ENCODE results near the gene ACTL8. TPM values are rescaled to one million over a fixed set of nuclear protein-coding genes. Genes with fewer than 3 reads are reported as not detected.

The ACTL8 gene
- total RNA-seq, 1 donor from 2014 or later: 0.26 TPM

DNA sequence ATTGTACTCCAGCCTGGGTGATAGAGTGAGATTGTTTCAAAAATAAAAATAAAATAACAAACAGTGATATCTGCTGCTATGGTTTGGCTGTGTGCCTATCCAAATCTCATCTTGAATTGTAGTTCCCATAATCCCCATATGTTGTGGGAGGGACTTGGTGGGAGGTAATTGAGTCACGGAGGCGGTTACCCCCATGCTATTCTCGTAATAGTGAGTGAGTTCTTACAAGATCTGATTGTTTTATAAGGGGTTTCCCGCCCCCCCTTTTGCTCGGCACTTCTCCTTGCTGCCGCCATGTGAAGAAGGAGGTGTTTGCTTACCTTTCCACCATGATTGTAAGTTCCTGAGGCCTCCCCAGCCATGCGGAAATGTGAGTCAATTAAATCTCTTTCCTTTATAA, 47.8 kb downstream of the ACTL8 start:
- H3K27ac Mint-ChIP-seq (ENCODE audit: unreplicated experiment): no peak overlapping the region
- peaks cover 2% of the 10 kb centered on the region for H3K27me3 Mint-ChIP-seq (ENCODE audit: unreplicated experiment)
- H3K9me3 Mint-ChIP-seq (ENCODE audit: unreplicated experiment): no peaks in the 10 kb centered on the region
- no peaks in the 10 kb centered on the region for H3K36me3 Mint-ChIP-seq (ENCODE audit: low read depth, unreplicated experiment)
- TF ChIP-seq, protein P1, sequence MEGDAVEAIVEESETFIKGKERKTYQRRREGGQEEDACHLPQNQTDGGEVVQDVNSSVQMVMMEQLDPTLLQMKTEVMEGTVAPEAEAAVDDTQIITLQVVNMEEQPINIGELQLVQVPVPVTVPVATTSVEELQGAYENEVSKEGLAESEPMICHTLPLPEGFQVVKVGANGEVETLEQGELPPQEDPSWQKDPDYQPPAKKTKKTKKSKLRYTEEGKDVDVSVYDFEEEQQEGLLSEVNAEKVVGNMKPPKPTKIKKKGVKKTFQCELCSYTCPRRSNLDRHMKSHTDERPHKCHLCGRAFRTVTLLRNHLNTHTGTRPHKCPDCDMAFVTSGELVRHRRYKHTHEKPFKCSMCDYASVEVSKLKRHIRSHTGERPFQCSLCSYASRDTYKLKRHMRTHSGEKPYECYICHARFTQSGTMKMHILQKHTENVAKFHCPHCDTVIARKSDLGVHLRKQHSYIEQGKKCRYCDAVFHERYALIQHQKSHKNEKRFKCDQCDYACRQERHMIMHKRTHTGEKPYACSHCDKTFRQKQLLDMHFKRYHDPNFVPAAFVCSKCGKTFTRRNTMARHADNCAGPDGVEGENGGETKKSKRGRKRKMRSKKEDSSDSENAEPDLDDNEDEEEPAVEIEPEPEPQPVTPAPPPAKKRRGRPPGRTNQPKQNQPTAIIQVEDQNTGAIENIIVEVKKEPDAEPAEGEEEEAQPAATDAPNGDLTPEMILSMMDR (IDR thresholded peaks at IDR 0.05; ENCODE audit: unreplicated experiment): no peak
- no peak for DNase-seq (ENCODE audit: low spot score)
- peaks cover 3% of the 10 kb centered on the region for H3K4me1 Mint-ChIP-seq (ENCODE audit: unreplicated experiment)
- no peak overlapping the region for H3K4me3 Mint-ChIP-seq (ENCODE audit: unreplicated experiment)

DNA sequence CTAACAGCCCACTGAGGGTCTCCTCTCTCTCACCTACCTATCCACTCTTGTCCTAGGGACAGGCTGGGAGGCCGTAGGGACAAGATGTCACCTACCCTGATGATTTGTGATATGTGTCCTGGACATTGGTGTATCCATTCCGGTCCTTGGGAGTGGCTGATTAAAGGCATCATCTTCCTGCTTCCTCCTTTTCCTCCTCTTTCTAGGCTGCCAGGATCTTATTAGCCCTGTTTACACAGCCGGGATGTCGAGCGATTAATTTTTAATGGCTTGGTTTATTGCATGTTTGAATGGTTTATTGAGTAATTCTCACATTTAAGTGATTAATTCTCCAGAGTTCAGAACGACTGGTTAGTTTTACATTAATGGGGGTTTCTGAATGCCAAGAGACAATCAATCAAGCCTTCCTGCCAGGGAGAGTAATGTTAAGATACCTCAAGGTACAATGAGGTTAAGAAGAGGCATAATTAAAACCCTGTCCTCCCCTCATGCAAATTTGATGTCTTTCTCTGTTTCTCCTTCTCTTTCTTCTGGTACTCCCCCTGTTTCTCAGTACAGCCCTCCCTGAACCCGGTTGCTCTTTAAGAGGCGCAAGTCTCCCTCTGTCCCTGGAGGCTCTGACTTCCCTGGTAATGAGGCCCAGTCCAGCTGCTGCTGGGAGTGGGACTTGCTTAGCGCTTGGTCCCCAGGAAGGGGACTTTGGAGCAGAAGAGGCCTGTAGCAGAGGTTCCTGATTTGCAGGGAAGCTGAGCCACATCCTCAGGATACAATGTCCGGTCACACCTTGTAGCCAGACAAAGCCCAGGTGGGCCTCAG, 50.9 kb downstream of the ACTL8 start:
- H3K4me3 Mint-ChIP-seq (ENCODE audit: unreplicated experiment): no peak overlapping the region
- H3K36me3 Mint-ChIP-seq (ENCODE audit: low read depth, unreplicated experiment): no peaks in the 10 kb centered on the region
- no peak overlapping the region for H3K27ac Mint-ChIP-seq (ENCODE audit: unreplicated experiment)
- peaks cover 3% of the 10 kb centered on the region for H3K4me1 Mint-ChIP-seq (ENCODE audit: unreplicated experiment)
- DNase-seq (ENCODE audit: low spot score): no peak
- no peaks in the 10 kb centered on the region for H3K27me3 Mint-ChIP-seq (ENCODE audit: unreplicated experiment)
- no peaks in the 10 kb centered on the region for H3K9me3 Mint-ChIP-seq (ENCODE audit: unreplicated experiment)
- TF ChIP-seq, protein P1 (IDR thresholded peaks at IDR 0.05; ENCODE audit: unreplicated experiment): no peak

DNA sequence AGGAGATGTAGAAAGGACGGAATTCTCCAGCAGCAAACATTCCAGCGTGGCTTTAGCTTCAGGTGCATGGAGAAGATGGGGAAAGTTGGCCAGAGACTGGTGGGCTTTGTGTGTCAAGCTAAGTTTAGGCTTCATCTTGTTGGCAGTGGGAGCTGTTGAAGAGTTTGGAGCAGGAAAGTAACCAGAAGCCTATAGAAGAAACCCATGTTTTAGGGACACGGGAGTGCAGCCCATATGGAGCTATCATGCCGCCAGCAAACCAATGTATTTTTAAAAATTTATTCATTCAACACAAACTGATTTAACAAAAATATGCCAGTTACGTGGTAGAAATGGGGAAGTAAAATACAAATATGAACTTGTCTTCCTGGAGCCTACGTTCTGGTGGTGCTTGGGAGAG, 53.7 kb downstream of the ACTL8 start:
- Mint-ChIP-seq H3K27me3 (ENCODE audit: unreplicated experiment) (no peaks in the 10 kb centered on the region), H3K9me3 (ENCODE audit: unreplicated experiment) (no peaks in the 10 kb centered on the region), H3K36me3 (ENCODE audit: low read depth, unreplicated experiment) (no peaks in the 10 kb centered on the region), H3K4me3 (ENCODE audit: unreplicated experiment) (no peak overlapping the region), H3K4me1 (ENCODE audit: unreplicated experiment) (peaks cover 3% of the 10 kb centered on the region), H3K27ac (ENCODE audit: unreplicated experiment) (no peak overlapping the region)
- TF ChIP-seq, protein P1 (IDR thresholded peaks at IDR 0.05; ENCODE audit: unreplicated experiment): no peak
- no peak for DNase-seq (ENCODE audit: low spot score)

DNA sequence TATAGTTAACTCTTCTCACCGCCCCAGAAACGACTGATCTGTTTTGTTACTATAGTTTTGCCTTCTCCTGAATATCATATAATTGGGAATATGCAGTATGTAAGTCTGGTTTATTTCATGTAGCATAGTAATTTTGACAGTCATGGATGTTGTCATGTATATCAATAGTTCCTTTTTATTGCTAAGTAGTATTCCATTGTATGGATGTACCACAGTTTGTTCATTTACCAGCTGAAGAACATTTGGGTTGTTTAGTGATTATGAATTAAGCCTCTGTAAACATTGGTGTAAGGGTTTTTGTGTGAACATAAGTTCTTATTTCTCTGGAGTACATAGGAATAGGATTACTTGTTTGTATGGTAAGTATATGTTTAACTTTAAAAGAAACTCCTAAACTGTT, 55.5 kb downstream of the ACTL8 start:
- no peak for DNase-seq (ENCODE audit: low spot score)
- H3K4me1 Mint-ChIP-seq (ENCODE audit: unreplicated experiment): peaks cover 3% of the 10 kb centered on the region
- H3K36me3 Mint-ChIP-seq (ENCODE audit: low read depth, unreplicated experiment): no peaks in the 10 kb centered on the region
- no peak overlapping the region for H3K27ac Mint-ChIP-seq (ENCODE audit: unreplicated experiment)
- no peaks in the 10 kb centered on the region for H3K27me3 Mint-ChIP-seq (ENCODE audit: unreplicated experiment)
- no peak overlapping the region for H3K4me3 Mint-ChIP-seq (ENCODE audit: unreplicated experiment)
- TF ChIP-seq, protein P1 (IDR thresholded peaks at IDR 0.05; ENCODE audit: unreplicated experiment): no peak
- H3K9me3 Mint-ChIP-seq (ENCODE audit: unreplicated experiment): no peaks in the 10 kb centered on the region

DNA sequence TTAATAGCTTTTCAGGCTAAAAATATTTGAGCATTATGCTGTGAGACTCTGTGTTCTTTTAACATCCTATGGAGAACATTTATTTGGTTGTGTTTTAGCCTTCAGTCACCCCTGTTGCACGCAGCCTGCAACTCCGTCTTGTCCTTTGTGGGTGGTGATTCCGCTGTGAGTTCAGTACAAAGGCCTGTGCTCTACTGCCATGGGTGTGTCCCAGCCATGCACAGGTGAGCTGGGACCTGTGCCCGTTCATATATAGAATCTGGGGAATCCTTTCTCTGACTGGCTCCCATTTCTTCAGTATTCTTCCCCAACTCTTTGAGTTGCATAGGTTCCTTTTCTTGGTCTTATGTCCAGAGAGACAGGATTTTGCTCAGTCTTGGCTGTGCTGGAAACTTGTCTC, 61.4 kb downstream of the ACTL8 start:
- Mint-ChIP-seq H3K4me3 (ENCODE audit: unreplicated experiment) (no peak overlapping the region), H3K27ac (ENCODE audit: unreplicated experiment) (no peak overlapping the region), H3K36me3 (ENCODE audit: low read depth, unreplicated experiment) (no peaks in the 10 kb centered on the region), H3K9me3 (ENCODE audit: unreplicated experiment) (no peaks in the 10 kb centered on the region), H3K4me1 (ENCODE audit: unreplicated experiment) (no peaks in the 10 kb centered on the region), H3K27me3 (ENCODE audit: unreplicated experiment) (no peaks in the 10 kb centered on the region)
- DNase-seq (ENCODE audit: low spot score): no peak
- TF ChIP-seq, protein P1 (IDR thresholded peaks at IDR 0.05; ENCODE audit: unreplicated experiment): no peak
